Bone marrow (tissue), 2 donors: Measurements from ENCODE around the gene ERG.

Experiments
- DNase-seq, 2 donors: peaks; one replicate each; lab custom pipeline; 2025; lab: John Stamatoyannopoulos, UW

The ERG gene

DNA sequence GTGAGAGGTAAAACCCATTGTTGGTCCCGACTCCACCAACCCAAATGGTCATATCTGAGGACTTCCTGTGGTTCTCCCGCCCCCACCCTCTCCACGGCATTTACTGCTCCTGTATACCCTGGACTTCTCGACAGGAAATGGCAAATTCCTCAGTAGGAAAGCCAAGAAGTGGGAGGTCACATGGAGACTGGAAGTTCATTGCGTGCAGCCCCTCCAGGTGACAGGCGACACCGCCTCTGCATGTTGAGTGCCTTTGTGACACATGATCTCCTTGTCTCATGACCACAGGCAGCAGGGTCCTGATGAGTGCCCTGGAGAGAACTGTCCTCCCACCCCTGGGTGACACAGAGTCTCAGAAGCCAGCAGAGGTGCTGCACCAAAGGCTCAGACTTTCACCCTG lies 24.2 kb downstream of the ERG start:
- no peak for DNase-seq

DNA sequence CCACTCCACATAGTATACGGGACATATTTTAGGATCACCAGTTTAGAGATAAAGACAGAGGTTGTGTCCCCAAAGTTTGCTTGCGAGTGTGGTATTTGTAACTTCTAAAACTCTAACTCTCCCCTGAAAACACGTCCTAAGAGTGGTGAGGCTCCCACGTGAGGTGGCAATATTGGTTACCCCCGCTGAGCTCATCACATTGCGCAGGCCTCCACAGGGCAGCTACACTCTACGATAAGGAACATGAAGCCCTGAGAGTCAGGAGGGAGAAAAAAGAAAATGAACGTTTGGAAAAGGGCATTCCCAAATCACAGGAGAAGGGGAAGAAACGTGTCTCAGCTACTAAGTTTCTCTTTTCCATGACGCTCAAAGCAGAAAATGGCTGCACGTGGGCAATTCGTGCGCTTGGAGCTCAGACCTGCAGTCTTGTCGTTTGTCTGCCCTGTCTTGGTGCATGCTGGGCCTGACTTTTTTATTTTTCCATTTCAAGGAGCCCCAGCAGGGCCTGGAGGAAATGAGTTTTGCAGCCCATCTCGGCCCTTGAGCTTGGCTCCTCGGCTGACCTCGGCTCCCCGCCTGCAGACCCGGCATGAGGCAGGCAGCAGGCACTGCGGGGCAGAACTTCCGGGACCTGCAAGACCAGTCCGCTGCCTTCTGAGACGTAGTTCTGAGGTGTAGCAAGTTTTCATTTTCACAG lies 25.7 kb downstream of the ERG start:
- DNase-seq = no peak

DNA sequence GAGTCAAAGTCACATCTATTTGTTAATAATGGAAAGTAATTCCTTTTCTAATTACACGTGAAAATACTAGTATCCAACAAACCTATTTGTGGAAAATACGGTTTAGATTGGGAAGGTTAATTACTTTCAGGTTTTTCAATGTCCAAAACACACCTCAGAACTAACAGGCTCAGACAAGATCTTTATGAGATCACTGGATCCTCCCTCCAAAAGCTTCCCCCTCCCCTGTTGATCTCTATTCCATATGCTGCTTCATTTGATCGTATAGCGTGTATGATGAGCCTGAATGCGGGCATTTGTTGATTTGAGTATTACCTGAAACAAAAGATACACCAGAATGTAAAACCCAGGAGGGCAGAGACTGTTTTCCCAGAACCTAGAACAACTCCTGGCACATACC lies 26.5 kb downstream of the ERG start:
- DNase-seq = no peak

DNA sequence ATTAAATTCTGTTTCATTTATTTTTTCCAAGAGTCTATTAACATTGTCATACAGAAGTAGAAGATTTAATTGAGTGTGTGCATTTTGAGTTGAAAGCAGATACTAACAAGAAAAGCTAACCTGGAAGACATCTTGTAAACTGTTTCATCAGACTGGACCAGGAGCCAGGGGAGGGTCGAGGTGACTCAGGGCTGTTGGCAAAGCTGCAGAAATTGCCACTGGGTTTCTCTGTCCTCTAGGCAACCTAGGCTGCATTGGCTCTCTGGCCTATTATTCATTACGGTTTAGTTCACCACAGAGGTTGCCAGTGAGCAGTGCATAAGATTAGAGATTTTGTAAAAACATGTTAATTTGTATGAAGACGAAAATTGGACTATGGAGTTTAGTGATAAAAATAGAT lies 27.5 kb downstream of the ERG start:
- no peak for DNase-seq

DNA sequence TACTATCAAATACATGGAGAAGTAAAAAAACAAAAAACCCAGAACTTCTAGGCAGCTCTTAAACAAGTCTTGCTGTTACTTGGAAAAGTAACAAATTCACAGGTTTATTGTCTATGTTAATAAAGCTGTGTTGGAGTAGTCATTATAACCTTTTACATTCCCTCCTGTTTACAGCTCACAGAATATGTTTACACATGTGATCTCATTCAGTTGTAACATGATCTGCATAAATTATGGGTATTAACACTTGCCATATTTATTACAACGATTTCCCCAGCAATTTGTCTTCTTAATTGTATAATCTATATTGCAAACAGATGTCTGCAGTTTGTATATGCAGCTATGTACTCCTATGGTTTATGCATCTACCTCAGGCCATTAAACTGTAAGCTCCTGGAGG lies 28.6 kb downstream of the ERG start:
- DNase-seq = no peak

DNA sequence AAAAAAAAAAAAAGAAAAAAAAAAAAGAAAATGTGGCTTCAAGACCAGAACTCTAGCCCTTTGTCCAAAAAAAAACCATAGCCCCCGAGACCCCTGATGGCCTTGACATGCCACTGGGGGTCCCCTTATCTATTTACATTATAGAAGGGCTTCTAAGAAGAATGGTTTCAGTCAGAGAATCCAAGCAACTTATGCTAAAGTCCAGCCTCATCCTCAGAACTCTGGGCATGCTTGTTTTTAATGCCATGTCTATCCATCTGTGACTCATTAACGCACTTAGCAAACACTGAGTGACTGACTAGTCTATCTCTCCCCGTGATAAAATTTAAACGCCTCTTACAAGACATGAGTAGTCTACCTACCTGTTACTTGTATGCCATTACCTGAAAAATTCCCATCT lies 29.3 kb downstream of the ERG start:
- DNase-seq = no peak

DNA sequence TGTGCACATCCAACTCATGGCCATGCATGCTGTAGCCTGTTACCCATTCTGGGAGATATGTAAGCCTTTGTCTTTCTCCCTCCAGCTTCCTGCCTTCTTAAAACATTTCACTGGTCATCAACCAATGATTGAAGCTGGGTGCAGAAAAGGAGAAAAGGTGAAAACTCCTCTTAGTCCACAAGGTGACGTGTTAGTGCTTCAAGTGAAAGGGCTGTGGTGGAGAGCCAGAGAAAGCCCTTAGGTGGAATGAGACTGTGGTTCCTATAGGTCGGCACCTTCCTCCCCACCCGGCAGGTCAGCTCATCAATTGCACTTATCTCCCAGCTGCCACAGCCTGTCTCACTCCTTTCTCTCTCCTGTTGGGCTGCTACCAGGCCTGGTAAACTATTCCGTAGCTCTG lies 30.4 kb downstream of the ERG start:
- no peak for DNase-seq

DNA sequence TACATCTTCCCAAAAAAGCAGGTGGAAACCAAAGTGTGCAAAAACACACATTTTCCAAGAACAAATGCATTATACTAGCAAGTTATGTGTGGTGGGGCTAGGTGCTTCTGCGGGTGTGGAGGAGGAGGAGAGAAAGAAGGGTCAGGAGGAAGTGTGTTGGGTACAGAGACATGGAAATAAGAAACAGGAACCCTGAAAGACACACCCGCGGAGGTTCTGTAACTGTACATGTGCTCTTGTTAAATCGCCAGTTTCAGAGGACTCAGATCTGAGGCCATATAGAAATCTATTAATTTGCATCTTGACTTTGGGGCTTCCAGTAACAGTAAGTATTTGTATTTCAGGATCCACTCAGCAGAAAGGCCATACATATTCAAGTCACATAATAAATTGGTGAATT lies 30.9 kb downstream of the ERG start:
- DNase-seq = peak in 1 of 2 donors; percentile 58

DNA sequence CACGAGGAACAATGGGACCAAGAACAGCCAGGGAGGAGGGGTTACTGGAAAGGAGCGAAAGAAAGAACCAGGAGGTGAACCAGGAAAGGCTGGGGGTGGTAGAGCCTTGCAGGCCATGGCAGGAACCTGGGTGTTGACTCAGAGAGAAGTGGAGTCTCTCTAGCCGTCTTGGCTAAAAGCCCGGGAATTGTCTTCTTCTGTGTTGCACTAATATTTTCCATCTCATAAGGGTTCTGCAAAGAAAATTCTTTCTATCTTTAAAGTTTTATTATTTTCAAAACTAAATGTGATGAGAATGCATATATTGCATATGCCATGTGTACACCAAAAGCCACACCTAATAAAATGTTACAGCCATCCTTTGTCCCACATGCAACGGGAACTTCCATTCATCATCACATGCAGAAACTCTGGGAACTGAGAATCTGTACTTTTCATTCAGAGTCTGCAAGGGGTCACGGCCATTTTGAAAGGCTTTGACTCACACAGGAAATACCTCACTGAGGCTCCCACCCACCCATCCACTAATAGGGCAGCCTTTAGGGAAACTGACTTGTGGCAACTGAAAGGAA lies 38.0 kb downstream of the ERG start:
- no peak for DNase-seq

DNA sequence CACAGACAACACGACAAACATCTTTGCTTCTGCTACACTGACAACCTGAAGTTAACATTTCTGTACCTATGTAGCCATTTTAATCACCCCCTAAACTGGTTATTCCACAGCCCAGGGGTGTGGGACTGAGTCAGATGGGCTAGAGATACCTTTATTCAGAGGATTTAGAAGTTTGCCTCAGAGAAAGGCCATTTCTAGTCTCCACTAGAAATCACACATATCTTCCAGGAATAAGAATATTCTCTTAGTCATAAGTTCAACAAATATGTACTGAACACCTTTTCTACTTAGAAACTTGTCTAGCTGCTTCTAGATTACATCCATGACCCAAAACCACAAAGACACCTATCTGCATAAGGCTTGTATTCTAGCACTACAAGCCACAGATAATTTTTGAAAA lies 38.8 kb downstream of the ERG start:
- no peak for DNase-seq

DNA sequence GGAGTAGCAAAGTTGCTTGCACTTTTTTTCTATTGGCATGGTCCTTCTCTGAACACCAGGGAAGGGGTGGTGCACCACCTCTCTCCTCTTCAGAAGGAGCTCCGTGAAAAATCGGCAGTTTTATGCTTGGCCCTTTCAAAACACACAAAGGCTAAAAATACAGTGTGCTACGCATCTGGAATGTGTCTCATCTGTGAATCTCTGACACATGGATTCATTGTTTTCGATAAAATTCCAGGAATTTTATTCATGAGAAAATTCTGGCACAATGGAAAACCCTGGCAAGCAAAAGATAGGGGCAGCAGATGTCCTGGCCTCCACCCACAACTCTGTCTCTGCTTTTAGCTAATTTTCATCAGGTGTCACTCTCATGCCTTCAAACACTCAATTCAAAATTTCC lies 42.9 kb downstream of the ERG start:
- DNase-seq = no peak

DNA sequence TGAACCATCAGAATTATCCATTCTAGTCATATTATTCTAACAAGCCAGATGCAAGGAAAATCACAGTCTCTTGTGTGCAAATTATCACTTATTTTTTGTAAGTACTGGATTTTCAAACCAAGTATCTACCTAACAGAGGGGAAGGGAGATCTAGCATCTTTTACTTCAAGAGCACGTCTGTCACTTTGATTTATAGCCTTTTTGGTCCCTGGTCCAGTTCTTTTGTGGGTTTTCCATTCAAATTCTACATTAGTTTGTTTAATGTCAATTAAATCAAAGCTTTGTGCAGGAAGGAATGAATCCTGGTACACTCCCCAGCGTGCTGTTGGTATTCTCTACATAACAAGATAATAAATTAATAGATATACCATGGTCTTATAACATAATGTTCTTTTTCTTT lies 43.6 kb downstream of the ERG start:
- no peak for DNase-seq

DNA sequence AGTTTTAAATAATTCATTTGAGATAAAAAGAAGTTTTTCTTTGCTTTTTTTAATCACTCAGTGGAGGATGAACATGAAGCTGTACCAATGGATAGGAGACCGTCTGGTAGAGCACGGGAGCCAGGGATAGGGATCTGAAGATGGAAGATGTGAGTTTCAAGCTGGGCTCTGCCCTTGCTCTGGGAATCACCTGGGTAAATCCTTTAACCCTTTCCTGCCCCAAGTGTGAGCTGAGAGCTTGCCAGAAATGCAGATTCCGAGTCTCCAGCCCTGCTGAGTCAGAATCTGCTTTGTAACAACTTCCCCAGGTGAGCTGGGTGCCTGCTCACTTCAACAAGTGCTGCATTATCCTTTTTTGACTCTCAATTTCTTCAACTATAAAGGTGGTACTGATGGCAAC lies 44.1 kb downstream of the ERG start:
- no peak for DNase-seq

DNA sequence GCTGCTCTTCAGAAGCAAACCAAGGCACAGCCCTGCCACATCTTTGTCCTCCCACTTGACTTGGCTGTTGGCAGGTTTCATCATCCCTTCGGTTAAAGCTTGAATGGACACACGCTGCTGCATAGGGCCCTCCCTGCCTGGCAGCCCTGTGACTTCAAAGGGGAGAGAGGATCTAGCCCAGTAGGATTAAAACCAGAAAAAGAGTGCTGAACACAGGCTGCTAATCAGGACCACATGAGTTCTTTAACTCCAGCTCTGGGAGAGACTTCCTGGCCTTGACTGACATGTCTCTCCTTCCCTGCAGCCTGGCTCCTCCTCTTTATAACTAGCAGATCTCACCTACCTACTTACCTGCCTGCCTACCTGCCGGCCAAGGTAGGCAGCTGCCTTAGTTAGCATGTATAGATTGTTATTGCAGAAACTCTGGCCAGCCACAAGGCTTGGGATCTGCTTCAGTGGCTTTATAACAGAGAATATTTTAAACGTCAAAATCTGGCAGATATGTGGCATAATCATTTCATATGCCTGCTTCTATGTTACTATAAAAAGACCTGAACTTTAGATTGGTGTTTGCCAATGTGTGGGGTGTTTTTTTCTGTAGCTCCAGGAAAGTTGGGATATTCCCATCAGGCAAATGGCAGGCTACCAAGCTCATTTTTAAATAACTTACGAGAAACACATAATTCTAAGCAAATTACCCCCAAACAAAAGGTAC lies 49.4 kb downstream of the ERG start:
- no peak for DNase-seq

DNA sequence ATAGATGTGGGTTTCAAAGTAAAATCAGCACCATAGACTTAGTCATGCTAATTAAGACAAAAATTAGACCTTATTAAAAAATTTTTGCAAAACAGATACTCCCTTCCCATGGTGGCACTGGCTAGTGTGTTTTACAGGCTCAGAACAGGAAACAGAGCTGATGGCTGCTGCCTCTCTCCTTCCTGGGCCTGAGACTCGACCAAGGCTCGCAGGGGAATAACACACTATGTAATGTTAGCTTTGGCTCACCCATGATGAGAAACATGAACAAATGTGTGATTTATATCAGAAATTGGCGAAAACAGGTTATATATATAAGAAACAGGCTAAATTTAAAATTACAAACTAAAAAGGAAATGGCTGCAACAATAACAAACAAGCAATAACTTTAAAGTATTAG lies 50.7 kb downstream of the ERG start:
- DNase-seq = no peak

DNA sequence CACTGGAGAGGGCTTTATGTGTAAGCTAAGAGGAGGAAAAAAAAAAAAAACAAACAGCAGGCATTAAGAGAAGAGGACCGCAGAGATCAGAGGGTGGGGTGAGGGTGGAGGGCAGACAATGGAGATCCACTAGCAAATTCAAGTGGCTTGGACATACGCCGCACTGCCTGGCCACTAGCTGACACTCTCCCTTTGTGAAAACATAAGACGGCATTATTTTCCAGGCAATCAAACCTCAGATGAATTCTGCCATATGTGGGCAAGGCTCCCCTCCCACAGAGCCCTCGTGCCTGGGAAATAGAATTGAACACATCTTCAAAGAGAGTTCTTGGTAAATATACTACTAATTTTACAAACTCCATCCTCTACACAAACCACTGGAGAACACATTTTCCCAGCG lies 53.6 kb downstream of the ERG start:
- DNase-seq = no peak

DNA sequence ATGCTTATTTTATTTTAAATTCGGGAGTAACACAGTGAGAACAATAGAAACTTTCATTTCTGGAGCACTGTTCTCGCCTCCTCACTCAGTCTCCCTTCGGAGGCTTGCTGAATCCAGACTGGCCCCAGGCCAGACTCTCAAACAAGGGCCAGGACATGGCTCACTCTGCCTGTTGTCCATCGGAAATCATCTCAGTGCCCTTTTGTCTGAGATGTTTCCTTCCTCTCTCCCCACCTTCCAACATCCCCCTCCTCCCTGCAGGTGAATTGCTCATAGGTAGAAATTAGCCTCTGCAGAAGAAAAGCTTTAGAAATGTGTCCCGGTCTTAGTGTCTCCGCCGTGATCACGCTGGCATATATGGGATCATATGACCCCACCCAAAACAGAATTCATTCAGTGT lies 55.2 kb downstream of the ERG start:
- no peak for DNase-seq

DNA sequence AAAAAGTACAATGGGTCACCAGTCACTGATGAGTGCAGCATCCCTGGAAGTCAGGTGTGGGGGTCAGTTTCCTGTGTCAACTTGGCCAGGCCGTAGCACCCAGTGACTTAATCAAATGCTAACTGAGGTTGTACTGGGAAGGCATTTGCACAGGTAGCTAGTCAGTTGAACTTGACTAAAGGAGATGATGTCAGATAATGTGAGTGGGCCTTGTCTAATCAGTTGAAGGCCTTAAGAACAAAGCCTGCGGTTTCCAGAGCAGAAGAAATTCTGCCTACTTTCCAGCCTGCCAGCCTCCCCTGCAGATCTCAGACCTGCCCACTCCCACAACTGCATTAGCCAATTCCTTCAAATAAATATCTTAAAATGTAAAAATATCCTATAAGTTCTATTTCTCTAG lies 57.1 kb downstream of the ERG start:
- no peak for DNase-seq

DNA sequence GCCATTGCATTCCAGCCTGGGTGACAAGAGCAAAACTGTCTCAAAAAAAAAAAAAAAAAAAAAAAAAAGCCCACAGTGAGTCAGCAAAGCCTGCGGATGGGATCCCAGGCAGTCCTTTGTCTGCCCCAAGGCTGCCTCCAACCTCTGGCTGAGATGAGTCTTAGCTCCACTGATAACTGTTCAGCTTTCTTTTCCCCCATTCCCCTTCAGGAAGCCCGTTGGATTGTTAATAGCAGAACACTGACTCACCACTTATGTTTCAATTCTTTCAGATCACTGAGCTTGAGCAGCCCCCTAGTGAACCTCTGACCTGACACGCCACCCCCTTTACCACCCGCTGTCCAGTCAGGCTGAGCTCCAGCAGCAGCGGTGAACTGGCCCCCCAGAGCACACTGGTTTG lies 57.5 kb downstream of the ERG start:
- DNase-seq = peak in 1 of 2 donors; percentile 65

DNA sequence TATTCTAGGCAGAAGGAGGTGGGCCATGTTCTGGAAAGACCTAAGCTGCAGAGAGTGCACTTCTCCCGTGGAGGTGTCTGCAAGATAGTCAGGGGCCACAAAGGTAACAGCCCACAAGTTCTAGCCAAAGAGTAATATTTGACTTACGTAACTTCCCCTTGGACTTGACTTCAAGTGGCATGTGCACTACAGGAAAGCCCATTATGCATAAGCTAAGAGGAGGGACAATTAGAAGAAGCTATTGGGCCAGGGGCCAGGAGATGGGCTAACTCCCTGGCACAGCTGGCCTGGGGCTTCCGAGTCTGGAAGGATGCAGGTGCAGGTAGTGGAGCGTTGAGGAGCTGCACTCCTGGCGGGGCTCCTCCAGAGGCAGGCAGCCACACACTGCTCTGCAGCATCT lies 58.3 kb downstream of the ERG start:
- no peak for DNase-seq

DNA sequence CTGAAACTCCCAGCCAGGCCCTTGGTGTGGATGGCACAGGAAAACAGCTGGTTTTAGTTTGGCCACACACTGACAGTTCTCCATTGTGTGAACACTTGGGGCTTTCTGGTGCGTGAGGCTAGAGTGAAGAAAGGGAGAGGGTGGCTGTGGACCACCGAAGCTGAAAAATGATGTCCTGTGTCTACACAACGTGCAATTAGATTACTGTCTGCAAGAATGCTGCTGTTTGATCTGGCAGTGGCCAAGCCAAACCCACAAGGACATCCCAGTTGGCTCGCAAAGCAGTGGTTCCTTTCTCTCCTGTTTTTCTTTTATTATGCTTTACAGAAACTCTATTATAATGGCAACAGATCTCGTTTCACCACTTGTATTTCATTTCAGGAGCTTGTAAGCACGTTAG lies 58.9 kb downstream of the ERG start:
- DNase-seq = no peak

DNA sequence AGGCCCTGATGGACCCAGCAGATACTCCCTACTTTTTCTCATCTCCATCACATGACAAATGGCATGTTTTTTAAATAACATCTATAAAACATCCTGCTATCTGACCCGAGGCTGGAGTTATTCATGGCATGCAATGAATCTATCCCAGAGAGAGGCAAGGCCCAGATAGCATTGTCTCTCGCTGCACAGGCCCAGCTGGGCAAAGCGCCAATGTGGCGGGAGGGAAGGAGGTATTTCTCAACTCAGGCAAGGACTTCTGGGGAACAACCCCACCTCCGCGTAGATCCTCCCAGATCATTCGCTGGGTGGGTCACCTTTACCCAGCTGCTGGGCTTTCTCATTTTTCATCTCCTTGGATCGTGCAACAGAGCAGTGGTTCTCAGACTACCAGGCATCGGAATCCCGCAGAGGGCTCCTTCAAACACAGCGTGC lies 59.8 kb downstream of the ERG start:
- no peak for DNase-seq

DNA sequence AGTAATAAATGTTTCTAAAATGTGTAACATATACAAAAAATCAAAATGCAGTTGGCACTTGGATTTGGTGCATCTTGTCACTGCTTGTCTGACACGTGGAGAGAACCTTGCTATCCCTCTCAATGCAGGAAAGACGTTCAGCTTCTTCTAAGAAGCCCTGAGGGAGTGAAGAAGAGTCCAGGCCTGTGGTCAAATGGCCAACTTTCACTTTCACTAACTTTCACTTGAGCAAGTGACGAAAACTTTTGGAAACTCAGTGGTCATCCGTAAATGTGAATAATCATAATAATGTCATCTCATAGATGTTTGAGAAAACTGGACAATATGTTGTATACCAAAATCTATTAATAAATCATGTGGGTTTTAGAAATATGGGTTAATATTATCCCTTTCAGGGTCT lies 61.9 kb downstream of the ERG start:
- no peak for DNase-seq
